NOMO-1 (cell line): ENCODE measurements around the gene ZFAND6.
"Not testable (repeated sequence)": the region's sequence is repeated elsewhere in the genome, so short reads cannot be mapped to it uniquely, and the experiment has no call there.

ENCODE experiments used
- DNase-seq, 2 experiments: peaks; one replicate each; lab custom pipeline; 2025; ENCODE audit not compliant: unreplicated experiment in 2 of 2; lab: John Stamatoyannopoulos, UW

ZFAND6 gene

DNA sequence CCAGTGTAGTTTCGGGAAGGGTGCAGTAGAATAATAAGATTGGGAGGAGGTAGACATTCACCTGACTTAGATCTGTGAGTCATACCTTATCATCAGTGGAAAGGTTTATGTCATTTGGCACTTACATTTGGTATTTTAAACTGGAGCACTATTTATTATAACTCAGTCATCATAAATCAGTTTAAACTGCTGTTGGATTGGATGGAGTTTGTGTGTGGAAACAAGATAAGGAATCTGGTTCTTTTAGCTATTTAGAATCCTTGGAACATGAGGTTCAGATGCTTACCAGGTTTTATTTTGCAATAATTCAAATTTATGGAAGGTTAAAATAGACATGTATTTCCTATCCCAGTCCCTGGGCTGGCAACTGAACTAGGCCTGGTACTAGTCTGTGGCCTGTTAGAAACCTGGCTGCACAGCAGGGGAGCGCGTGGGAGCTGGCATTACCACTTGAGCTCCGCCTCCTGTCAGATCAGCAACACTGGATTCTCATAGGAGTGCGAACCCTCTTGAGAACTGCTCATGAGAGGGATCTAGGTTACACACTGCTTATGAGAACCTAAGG lies 34.5 kb downstream of the ZFAND6 start:
- DNase-seq: no peak

DNA sequence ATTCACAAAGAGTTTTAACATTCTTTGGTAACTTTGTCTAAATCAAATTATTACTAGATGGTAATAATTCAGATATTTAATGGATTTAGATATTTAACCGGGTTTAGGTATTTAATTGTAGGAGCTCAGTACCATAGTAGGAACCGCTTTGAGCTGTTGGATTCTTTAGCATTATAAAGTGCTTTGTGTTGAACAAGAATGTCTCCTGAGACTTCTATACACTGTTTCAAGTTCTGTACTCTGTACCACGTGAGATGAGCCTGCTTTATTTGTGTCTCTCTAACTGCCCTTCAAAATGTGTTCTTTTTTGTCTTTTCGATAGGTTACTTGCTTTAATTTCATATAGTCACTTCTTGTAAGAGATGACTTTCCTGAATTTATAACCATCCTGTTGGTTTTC lies 36.0 kb downstream of the ZFAND6 start:
- DNase-seq: no peak

DNA sequence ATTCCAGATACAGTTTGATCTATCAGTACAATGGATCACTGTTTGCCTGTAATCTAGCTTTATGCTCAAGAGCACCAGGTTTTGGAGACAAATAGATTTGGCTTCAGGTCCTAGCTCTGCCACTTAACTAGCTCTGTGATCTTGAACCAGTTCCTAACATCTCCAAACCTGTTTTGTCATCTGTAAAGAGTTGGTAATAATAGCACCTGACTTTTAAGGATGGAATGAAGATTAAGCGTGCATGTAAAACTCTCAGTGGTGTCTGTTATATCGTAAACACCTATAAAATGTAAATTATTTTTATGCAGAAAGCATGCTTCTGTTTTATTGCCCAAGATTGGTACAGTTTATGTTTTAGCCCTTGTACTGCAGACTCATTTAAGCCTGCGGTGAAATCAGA lies 36.5 kb downstream of the ZFAND6 start:
- no peak for DNase-seq

DNA sequence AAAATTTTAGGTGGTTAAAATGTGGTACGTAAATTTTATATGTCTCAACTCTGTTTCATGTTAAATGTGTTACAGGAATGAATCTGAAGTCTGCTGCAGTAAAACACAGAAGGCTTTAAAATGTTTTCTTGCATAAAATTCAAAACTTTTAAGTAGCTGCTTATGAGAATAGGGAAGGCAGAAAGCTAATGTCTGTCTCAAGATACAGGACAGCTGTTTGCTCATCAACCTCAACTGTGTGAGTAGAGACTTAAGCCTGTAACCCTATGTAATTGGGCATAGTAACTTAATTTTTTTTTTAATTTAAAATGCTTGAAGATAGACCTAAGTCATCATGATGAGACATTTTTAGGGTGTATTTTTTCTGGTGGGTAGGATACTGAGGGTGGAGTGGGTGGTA lies 38.9 kb downstream of the ZFAND6 start:
- DNase-seq: no peak

DNA sequence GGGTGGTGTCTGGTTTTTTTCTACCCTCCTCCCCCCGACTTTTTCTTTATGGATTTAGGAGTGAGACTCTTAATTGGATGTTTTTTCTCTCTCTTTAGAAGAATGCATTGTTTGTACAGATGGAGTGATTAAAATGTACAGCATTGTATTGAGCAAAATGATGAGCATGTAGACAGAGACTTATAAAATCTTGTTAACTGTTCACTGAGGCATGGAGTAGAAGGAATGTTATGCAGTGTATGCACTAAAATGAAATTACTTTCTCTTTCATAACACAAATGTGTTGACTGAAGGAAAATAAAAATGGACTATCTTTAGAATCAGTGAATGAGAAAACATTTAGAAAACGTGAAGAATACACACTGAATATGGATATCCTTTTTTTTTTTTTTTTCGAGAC lies 39.8 kb downstream of the ZFAND6 start:
- no peak for DNase-seq

DNA sequence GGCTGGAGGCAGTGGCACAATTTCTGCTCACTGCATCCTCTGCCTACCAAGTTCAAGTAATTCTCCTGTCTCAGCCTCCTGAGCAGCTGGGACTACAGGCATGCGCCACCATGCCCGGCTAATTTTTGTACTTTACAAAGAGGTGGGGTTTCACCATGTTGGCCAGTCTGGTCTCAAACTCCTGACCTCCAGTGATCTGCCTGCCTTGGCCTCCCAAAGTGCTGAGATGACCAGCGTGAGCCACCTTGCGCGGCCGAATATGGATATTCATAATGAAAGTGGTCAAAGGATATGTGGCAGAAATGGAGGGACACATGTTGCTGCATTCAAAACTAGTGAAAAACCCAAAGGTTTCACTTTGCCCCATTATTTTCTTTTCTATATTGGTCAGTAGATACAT lies 40.2 kb downstream of the ZFAND6 start:
- not testable (repeated sequence) for DNase-seq

DNA sequence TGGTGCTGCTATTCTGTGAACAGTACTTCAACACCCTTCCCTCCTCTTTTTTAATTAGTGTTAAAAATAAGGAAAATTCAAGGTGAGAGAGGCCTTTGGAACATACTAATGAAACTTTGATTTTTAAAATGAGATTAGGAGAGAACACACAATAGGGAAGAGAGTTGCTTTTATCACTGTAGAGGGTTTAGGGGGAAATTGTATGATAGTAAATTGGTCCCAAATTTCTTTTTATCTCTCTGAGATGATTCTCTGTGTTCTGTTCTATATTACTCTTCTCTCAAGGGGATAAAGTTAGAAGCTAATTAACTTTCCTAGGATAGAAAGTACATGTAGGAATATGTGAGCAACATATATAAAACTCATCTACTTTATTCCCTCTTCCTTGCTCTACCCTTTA lies 40.8 kb downstream of the ZFAND6 start:
- DNase-seq: no peak

DNA sequence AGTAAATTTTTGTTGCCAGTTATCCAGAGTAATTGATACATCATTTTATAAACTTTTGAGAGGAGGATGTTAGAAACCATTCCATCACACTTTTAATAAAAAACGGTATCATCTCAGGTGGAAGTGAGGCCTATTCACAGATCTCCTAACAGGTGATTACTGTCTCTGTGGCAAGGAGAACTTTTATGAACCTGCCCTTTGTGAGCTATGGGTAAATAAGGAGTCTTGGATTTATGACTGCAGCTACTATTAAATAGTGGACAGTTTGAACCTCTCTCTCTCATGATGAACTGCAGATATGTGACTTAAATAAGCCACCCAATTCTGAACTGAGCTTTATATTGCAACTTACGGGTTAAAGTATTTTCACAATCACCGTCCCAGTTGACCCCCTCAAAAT lies 45.7 kb downstream of the ZFAND6 start:
- DNase-seq: no peak

DNA sequence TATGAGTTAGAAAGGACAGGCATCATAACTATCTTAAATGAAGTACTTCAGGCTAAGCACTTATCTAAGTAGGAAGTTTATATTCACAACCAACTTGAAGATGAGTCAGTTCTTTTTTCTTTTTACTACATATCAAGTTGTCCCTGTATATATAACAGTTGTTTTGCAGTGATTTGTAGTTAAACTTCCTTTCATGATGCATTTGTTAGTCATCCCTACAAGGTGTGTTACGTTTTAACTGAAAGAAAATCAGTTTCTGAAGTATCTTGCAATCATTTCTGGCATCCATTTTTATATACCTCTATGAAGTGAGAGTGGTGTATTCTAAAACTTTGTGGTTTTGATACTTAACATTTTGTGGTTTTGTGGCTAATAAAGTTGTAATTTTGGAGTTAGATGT lies 46.1 kb downstream of the ZFAND6 start:
- DNase-seq: no peak

DNA sequence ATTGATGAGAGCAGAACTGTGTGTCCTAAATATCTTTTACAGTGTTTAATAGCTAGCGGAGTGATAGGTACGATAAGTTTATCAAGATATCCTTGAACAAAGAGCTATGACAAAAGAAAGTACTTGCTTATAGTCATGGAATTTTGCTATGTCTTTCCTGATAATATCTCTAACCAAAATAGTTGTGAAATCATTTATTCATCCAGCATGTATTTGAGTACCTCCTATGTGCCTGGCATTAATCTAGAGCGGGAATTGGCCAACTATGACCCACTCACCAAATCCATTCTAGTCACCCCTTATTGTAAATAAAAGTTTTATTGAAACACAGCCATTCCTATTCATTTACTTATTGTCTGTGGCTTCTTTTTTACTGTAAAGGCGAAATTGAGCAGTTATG lies 46.6 kb downstream of the ZFAND6 start:
- DNase-seq: no peak

DNA sequence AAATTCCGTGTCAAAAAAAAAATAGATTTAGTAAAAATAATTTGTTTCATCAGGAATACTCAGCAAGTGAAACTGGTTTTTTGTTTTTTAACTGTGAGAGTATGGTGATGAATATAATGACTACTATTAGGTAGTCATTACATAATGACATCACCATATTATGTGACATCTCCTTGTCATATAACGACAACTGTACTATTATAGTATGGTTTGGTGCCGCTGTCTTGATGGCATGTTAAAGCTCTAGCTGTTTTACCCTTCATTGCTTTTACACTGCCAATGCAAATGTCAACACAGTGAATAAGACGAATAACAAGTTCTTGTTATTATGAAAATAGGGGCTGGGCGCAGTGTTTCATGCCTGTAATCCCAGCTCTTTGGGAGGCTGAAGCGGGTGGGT lies 47.7 kb downstream of the ZFAND6 start:
- DNase-seq: no peak

DNA sequence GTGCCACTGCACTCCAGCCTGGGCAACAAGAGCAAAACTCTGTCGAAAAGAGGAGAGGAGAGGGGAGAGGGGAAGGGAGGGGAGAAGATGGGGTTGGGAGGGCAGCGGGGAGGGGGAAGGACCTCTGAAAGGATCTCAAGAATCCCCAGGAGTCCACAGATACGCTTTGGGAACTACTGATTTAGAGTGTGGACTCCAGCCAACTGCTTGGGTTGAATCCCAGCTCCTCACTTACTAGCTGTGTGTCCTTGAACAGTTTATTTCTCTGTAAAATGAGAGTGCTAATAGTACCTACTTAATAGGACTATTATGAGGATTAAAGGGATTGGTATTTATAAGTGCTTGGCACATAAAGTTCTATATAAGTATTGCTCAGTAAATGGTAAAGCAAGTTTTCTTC lies 48.3 kb downstream of the ZFAND6 start:
- no peak for DNase-seq

DNA sequence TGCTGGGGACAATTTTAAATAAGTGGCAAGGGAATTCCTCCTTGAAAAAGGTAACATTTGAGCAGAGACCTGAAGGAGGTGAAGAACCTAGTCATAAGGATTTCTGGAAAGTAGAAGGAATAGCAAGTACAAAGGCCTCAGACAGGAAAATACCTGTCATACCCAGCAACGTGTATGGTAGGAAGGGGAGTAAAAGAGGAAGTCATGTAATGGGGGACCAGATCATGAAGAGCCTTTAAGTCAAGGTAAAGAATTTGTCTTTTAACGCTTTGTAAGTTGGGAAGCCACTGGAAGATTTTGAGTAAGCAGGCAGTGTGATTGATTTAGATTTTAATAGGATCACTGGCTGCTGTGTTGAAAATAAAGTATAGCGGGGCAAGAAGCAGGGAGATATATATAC lies 49.9 kb downstream of the ZFAND6 start:
- DNase-seq: no peak

DNA sequence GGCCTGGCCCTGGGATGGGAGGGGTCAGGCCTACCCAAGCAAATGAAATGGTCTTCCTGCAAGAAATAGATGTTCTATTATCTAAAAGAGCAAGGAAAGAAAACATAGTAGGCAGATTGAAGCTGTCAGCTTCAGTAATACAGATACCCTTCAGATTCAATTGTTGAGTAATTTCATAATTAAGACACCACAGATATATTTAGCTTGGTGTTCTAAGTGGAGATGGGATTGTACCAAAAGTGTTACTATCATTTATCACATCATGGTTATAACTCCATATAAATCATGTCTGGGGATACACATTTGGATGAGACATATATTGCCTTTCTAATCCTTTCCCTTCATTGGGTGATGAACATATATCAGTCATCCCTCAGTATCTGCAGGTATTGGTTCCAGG lies 51.4 kb downstream of the ZFAND6 start:
- DNase-seq: no peak

DNA sequence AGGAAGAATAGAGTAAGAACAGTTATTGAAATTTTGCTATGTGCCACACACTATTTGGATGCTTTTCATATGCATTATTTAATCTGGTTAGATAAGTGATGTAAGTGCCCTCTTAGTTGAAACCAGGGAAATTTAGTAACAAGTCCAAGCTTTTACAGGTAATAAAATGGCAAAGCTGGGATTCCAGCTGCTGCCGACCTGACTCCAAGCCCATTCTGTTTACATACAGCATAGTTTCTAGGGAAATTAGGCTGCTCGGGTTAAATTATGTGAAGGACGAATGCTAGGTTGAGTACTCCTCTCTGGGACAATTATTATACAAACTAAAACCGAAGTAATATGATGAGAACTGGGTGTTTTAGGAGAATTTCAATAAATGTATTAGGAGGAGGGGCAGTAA lies 54.6 kb downstream of the ZFAND6 start:
- no peak for DNase-seq

DNA sequence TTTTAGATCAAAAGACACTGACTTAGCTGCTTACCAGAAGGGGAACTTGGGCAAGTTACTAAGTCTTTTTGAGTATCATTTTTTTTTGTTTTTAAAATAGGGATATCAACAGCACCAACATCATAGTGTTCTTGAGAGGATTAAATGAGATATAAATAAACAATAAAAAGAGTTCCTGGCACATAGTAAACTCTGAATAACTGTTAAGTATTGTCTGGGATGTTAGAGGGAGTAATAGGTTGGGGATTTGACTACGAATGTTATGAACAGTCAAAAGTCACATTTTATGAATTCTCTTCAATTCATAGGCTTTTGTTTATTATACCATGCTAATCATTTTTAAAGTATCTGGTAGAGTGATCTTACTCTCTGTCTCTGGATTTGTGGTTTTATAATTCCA lies 55.5 kb downstream of the ZFAND6 start:
- no peak for DNase-seq

DNA sequence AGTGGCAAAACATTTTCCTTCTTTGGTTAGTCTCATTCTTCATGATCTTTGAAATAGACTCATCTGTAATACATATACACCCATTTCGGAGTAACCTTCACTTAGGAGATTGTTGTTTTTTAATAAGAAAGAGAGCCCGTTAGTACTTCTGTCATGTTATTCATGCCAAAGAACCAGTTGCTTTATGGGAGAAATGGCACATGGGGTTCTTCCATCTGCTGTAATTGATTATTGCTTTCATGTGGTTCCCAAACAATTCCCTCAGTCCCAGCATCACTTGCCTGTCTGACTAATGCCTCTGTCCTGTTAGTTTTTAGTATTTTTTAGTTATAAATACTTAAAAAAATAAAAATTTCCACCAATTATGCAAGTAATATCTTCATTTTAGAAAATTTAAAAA lies 59.5 kb downstream of the ZFAND6 start:
- no peak for DNase-seq

DNA sequence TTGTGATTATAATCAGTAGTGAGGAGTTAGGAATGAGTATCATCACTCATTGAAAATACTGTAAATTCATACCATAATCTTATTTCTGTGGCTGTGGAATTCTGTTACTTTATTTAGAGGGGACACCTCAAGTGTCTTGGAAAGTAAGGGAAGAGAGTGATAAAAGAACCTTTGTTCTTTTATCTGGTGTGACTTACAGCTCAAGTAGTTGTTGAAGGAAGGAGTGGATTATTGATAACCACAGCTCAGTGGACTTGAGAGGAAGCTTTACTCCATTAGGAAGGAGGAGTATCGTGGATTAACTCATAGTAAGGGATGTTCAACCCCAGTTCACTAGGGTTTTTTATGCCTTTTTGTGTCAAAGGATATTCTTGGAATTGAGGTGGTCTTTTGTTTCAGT lies 61.2 kb downstream of the ZFAND6 start:
- no peak for DNase-seq

DNA sequence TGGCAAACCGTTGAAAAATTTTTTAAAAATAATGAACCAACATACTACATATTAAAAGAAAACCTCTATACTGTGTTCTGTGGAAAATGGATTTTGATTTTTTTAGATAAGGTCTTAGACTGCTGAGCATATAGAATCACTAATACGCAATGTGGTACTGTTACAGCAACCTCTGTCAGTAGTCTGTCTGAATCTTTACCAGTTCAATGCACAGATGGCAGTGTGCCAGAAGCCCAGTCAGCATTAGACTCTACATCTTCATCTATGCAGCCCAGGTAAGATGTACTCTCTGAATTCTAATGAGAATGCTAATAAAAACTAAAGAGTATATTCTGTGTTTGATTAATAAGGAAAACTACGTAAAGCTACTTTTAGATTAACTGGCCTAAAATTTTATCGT lies 62.1 kb downstream of the ZFAND6 start:
- no peak for DNase-seq

DNA sequence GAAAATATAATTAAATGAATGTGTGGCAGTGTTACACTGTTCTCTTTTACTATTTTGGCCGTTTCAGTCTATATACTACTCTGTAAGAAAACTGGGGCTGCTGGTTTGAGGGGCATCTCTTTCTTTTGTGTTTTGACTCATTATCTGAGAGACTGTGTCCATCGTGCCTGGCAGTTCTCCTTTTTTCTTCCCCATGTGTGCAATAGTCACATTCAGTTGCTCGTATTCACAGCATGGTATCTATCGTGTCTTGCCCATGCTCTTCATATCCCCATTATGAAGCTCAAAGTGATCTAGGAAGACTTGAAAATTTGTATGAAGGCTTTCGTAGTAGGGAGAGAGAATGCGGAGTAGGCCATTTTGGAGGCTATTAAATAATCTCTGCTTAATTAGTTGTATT lies 63.6 kb downstream of the ZFAND6 start:
- DNase-seq: no peak

DNA sequence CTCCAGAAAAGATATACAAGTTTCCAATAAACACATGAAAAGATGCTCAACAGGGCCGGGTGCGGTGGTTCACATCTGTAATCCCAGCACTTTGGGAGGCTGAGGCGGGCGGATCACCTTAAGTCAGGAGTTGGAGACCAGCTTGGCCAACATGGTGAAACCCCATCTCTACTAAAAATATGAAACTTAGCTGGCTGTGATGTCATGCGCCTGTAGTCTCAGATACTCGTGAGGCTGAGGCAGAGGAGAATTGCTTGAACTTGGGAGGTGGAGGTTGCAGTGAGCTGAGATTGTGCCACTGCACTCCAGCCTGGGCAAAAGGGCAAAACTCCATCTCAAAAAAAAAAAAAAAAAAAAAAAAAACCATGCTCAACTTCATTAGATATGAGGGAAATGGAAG lies 67.8 kb downstream of the ZFAND6 start:
- not testable (repeated sequence) for DNase-seq

DNA sequence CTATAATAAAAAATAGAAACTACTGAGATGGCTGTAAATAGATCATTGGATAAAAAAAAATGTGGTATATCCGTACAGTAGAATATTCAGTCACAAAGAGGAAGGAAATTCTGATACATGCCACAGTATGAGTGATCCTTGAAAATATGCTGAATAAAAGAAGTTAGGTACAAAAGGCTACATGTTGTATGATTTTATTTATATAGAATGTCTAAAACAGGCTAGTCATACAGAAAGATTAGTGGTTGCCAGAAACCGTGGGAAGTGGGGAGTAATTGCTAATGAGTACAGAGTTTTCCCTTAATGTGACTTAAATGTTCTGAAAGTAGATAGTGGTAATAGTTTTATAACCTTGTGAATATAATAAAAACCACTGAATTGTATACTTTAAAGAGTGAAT lies 68.4 kb downstream of the ZFAND6 start:
- no peak for DNase-seq

DNA sequence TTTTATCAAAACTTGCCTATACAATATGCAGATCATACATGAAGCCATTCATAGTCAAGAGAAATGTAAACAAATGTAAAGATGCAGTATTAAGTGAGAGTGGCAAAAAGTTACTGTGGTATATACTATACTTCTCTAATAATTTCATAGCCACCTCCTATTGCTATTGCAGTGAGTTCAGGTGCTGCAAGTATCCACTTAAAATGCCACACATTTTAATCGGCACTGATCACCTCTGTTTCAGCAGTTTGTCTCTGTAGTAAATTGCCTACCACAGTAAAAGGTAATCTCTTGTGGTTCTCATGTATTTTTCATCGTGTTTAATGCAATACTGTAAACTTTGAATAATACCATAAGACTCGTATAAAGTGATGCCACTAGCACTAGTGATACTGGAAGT lies 72.9 kb downstream of the ZFAND6 start:
- no peak for DNase-seq

DNA sequence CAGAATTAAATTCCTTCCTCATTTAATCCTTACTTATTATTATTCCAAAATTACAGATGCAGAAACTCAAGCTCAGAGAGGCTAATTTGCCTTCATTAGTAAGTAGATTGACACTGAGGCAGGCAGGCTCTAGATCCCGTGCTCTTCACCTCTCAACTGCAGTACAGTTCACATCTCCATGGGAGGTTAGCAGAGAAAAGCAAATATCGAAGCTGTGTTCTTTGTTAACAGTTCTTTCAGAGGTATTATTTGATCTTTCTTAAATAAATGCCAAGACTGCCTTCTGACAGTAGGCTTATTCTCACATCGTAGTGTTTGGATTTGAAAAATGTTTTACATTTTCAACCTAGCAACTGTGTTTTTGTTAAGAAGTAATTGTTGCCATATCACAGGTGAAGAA lies 77.4 kb downstream of the ZFAND6 start:
- no peak for DNase-seq
